ENCODE data around the gene THBS3. TPM values are rescaled to one million over a fixed set of nuclear protein-coding genes. Genes with fewer than 3 reads are reported as not detected.
A peak's percentile ranks its signal among the peaks of the same experiment; 100 is the strongest.

THBS3 gene
- total and polyA plus RNA-seq, 2 of the 13 experiments (the other 11 are each of a cell fraction or from before 2014, with no cell fraction given) = 0.86 to 3.6 TPM

DNA sequence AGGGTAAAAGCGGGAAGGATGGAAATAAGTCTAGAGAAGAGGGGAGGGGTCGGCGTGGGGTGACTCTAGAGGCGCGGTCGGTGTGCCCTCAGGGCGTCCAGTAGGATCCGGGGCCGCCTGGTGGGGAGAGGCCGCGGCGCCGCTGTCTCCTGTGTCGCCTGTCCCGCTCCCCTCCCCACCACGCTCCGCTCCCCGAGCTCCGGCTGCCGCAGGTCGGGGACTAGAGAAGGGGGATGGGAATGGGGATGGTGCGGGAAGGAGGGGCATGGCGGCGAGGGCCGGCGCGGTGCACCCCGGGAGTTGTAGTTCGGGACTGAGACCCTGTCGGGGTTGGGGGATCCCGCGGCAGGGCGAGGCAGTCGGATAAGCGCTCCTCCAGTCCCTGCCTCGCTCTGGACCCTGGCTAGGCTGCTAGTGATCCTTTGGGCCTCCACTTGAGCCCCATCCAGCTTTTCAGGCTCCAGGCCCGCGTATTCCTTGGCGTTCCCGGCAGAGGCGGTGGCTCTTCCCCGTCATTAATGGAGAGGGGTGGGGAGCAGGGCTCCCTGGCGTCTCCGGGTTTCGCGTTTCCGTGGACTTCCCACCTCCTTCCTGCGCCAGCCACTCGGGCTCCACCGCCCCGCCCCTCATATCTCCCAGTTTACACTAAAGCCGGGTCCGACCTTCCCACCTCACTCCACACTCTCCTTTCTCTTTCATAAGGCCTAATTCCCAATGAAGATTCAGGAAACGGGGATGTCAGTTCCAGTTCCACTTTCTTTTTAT, 47.7 kb upstream of the THBS3 start, which contains the start of gene ENTREP3 (continued):
- TF ChIP-seq ZNF607 (CRISPR knock-in tag; IDR thresholded peaks at IDR 0.05; ENCODE audit: borderline replicate concordance) (no peak; the same call in 1 of the 2 replicates), PHF8 (CRISPR knock-in tag; IDR thresholded peaks at IDR 0.05) (peak; percentile 73), ELF3 (CRISPR knock-in tag; IDR thresholded peaks at IDR 0.05) (peak; percentile 57; the same call in 1 of the 2 replicates), KLF12 (CRISPR knock-in tag; IDR thresholded peaks at IDR 0.05; ENCODE audit: borderline replicate concordance) (0 out of 2 replicates have a peak, but pooled peaks have one; percentile 47), SIX1 (CRISPR knock-in tag; IDR thresholded peaks at IDR 0.05; ENCODE audit: borderline replicate concordance) (no peak), TOPORS (CRISPR knock-in tag; IDR thresholded peaks at IDR 0.05) (0 out of 2 replicates have a peak, but pooled peaks have one; percentile 37), IRX3 (CRISPR knock-in tag; IDR thresholded peaks at IDR 0.05; ENCODE audit: borderline replicate concordance, low read depth) (no peak), BRD4 (CRISPR knock-in tag; IDR thresholded peaks at IDR 0.05) (peak; percentile 81), SIX4 (CRISPR knock-in tag; IDR thresholded peaks at IDR 0.05) (peak; percentile 20; the same call in 1 of the 2 replicates), GATAD1 (CRISPR knock-in tag; IDR thresholded peaks at IDR 0.05) (peak; percentile 78), PCBP2 (optimal IDR thresholded peaks at IDR 0.05; ENCODE audit: low read depth, low read length, poor library complexity, severe bottlenecking) (no peak), RBM39 (IDR thresholded peaks at IDR 0.05; ENCODE audit: low read depth, low read length, poor library complexity, severe bottlenecking) (peak; percentile 81), ZSCAN25 (CRISPR knock-in tag; IDR thresholded peaks at IDR 0.05) (peak; percentile 69; the same call in 1 of the 2 replicates), ZNF501 (CRISPR knock-in tag; IDR thresholded peaks at IDR 0.05) (peak; percentile 69; the same call in 1 of the 2 replicates), PRPF4 (IDR thresholded peaks at IDR 0.05; ENCODE audit: low read depth, low read length, poor library complexity, severe bottlenecking) (no peak), BCL6 (CRISPR knock-in tag; IDR thresholded peaks at IDR 0.05) (peak; percentile 51), ZNF407 (CRISPR knock-in tag; IDR thresholded peaks at IDR 0.05; ENCODE audit: not compliant biosample characterization) (peak; percentile 30), NCOR1 (IDR thresholded peaks at IDR 0.05; ENCODE audit: borderline replicate concordance, low read length) (no peak), KLF16 (CRISPR knock-in tag; IDR thresholded peaks at IDR 0.05) (peak in 1 of 2 experiments; percentile 89; a peak in 2 of 4 replicates)
- TF ChIP-seq, protein P1, sequence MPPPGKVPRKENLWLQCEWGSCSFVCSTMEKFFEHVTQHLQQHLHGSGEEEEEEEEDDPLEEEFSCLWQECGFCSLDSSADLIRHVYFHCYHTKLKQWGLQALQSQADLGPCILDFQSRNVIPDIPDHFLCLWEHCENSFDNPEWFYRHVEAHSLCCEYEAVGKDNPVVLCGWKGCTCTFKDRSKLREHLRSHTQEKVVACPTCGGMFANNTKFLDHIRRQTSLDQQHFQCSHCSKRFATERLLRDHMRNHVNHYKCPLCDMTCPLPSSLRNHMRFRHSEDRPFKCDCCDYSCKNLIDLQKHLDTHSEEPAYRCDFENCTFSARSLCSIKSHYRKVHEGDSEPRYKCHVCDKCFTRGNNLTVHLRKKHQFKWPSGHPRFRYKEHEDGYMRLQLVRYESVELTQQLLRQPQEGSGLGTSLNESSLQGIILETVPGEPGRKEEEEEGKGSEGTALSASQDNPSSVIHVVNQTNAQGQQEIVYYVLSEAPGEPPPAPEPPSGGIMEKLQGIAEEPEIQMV (CRISPR knock-in tag; IDR thresholded peaks at IDR 0.05; ENCODE audit: low read depth) = peak; percentile 68; the same call in 1 of the 2 replicates
